ENCODE measurements around the gene TPM3.

DNA sequence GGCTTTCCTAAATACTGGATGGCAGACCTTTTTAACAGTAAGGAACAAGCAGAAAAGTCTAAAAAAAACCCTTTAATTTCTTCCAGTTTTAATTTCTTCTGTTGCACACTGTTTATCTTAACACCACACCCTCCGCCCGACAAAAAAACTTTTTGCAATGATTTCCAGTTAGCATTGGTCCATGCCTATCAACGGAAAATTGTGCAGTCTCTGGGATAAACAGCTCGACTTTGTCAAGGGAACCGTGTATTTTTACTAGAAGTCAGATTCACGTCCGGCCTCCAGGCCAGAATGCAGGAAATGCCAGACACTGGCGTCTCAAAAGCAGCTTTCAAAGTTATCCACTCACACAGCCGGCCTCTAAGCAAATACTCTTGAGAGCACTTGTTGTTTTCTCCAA is 36.6 kb downstream of the TPM3 start:
- no peak for TF ChIP-seq POLR2A (IDR thresholded peaks at IDR 0.05)
- no peak for TF ChIP-seq CTCF (IDR thresholded peaks at IDR 0.05)
- no peak for TF ChIP-seq POLR2AphosphoS5 (IDR thresholded peaks at IDR 0.05)
- no peak for TF ChIP-seq EP300 (IDR thresholded peaks at IDR 0.05)
